Panc1 (cell line): ENCODE measurements around the gene HOXA5. TPM values are rescaled to one million over a fixed set of nuclear protein-coding genes. Genes with fewer than 3 reads are reported as not detected.

Experiments
- ATAC-seq: fragments of 200-7000 bp; cut with Tn5 transposase; 2 replicates; pipeline ENCODE4 v1.9.1; 2020; ENCODE audit warnings: mild to moderate bottlenecking, moderate library complexity
- BruUV-seq: library from RNA; stranded (reverse); fragments of 400-500 nt; replicated peaks from 2 replicates; lab custom pipeline; 2021; lab: Mats Ljungman, UMichigan
- CTCF ChIA-PET: fragments of 300-600 bp; sonication (Branson Sonifier 250); formaldehyde crosslinking; loops from one replicate; lab custom pipeline; 2022; ENCODE audit warnings: antibody characterized with exemption; lab: Charles Lee
- POLR2A ChIA-PET: fragments of 300-600 bp; sonication (Branson Sonifier 250); formaldehyde crosslinking; loops from one replicate; lab custom pipeline; 2022; ENCODE audit warnings: antibody characterized with exemption; lab: Charles Lee
- DNase-seq: peaks from one replicate; pipeline ENCODE4 v3.0.0-alpha.2; 2010; ENCODE audit warnings: low read depth, low spot score
- H3K27ac ChIP-seq: 2 replicates; pipeline ENCODE4 v1.5.1; 2011; ENCODE audit warnings: mild to moderate bottlenecking, low read length, inconsistent platforms
- H3K27me3 ChIP-seq: fragments of 200-500 bp; sonication (Bioruptor generic); 2 replicates; pipeline ENCODE4 v1.6.0; 2014; ENCODE audit warnings: low read length, inconsistent platforms; ENCODE audit not compliant: control insufficient read depth, insufficient read depth
- H3K36me3 ChIP-seq: fragments of 200-500 bp; sonication (Bioruptor generic); 2 replicates; pipeline ENCODE4 v1.5.1; 2014; ENCODE audit warnings: inconsistent platforms, mild to moderate bottlenecking, low read length, moderate library complexity; ENCODE audit not compliant: control insufficient read depth, insufficient read depth
- H3K4me1 ChIP-seq: 2 replicates; pipeline ENCODE4 v1.5.1; 2011; ENCODE audit warnings: inconsistent platforms, mild to moderate bottlenecking, low read length, moderate library complexity; ENCODE audit not compliant: control insufficient read depth, insufficient read depth
- H3K4me3 ChIP-seq, 2 experiments: 2 replicates each; pipeline ENCODE4 v1.5.1; 2011 to 2012; ENCODE audit warnings: low read depth in 2 of 2, low read length in 2 of 2, mild to moderate bottlenecking in 2 of 2, inconsistent platforms in 1 of 2, moderate library complexity in 1 of 2
- H3K9me3 ChIP-seq: fragments of 200-500 bp; sonication (Bioruptor generic); 2 replicates; pipeline ENCODE4 v1.5.1; 2014; ENCODE audit warnings: low read depth, mild to moderate bottlenecking, inconsistent platforms, low read length, moderate library complexity; ENCODE audit not compliant: control insufficient read depth, insufficient read depth
- CTCF ChIP-seq: fragments of 450-650 bp; IDR thresholded peaks from 2 replicates; pipeline ENCODE4 v1.5.1; 2017; ENCODE audit warnings: mild to moderate bottlenecking
- POLR2AphosphoS5 ChIP-seq: IDR thresholded peaks from 2 replicates; pipeline ENCODE4 v1.6.1; 2012; ENCODE audit warnings: mild to moderate bottlenecking, low read depth, low read length, moderate library complexity
- REST ChIP-seq, 2 experiments: IDR thresholded peaks; 2 replicates each; pipeline ENCODE4 v1.6.1; 2011 to 2012; ENCODE audit warnings: low read depth in 2 of 2, control low read depth in 1 of 2, low read length in 1 of 2, mild to moderate bottlenecking in 1 of 2, moderate library complexity in 1 of 2; ENCODE audit not compliant: insufficient read depth in 1 of 2
- SIN3A ChIP-seq: IDR thresholded peaks from 2 replicates; pipeline ENCODE4 v1.6.1; 2012; ENCODE audit warnings: low read depth, mild to moderate bottlenecking, low read length, moderate library complexity, borderline replicate concordance; ENCODE audit not compliant: insufficient read depth
- TCF7L2 ChIP-seq: IDR thresholded peaks from 2 replicates; pipeline ENCODE4 v1.6.1; 2011; ENCODE audit warnings: mild to moderate bottlenecking, low read depth, low read length, inconsistent platforms
- in situ Hi-C: cut with HindIII; loops from 2 replicates; pipeline ENCODE4 v1.10.0; 2016; ENCODE audit warnings: low sequenced_read_pairs, low pct_unique_long_range_greater_than_20kb
- intact Hi-C: fragments of 100-400 bp; cut with micrococcal nuclease; formaldehyde crosslinking; loops from one replicate; pipeline ENCODE4 v1.10.0; 2022; ENCODE audit not compliant: unreplicated experiment
- total RNA-seq: library from RNA; stranded (reverse); gene quantifications from one replicate; pipeline ENCODE4 v1.2.1, GENCODE V29; 2021; ENCODE audit not compliant: unreplicated experiment

Gene HOXA5
- total RNA-seq, 1 experiment from 2014 or later, result 3.9 TPM

DNA sequence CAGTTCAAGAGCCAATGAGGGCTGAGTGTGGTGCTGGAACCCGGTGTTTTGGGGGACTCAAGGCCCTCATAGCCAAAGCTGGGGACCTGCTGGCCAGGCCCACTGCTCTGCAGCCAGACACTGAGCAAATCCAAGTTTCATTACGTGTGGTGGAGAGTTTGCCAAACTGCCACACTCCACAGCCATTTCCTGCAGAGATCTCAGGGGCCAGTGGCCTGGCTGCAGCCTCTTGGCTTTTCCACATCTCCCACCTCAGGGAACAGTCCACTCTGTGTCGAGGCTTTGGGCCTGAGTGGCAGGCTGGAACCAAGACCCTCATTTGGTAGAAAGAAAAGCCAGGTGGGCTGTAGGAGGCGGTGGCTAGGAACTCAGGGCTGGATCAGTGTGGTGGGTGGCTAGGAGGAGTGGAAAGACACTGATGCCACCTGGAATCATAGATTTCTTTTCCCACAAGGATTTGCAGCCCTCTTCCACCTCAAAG lies 38.4 kb upstream of the HOXA5 start:
- H3K9me3 ChIP-seq, result no peaks in the 10 kb centered on the region
- TF ChIP-seq REST (IDR thresholded peaks at IDR 0.05; ENCODE audit: insufficient read depth in 1 of 2, low read depth in 2 of 2, low read length in 1 of 2) (no peak), SIN3A (no peak), CTCF (no peak), POLR2AphosphoS5 (no peak), TCF7L2 (no peak)
- no TSS peak for BruUV-seq
- ATAC-seq, result no peak
- intact Hi-C loops (no loop called here), in situ Hi-C loops (no loop called here)
- no peaks in the 10 kb centered on the region for H3K36me3 ChIP-seq
- DNase-seq, result no peak
- H3K27ac ChIP-seq, result no peak overlapping the region
- H3K4me1 ChIP-seq, result peaks cover 22% of the 10 kb centered on the region
- ChIA-PET POLR2A (no interaction called here), CTCF (interaction anchor here (0.6 kb wide), 1 partner anchor 13 kb away, joined by 7 read pairs; no protein-coding TSS in a partner anchor)
- H3K4me3 ChIP-seq, result no peak overlapping the region
- no peaks in the 10 kb centered on the region for H3K27me3 ChIP-seq

GRCh38 chr7:27180431-27181420 lies 37.2 kb upstream of the HOXA5 start:
- no TSS peak for BruUV-seq
- intact Hi-C loops, result no loop called here
- no peaks in the 10 kb centered on the region for H3K36me3 ChIP-seq
- POLR2A ChIA-PET, result no interaction called here
- no peak for ATAC-seq
- no peaks in the 10 kb centered on the region for H3K27me3 ChIP-seq
- no peak for DNase-seq
- no peak overlapping the region; a peak in 1 of 4 replicates for H3K4me3 ChIP-seq
- CTCF ChIA-PET, result interaction anchor here (0.5 to 1.9 kb wide), 9 partner anchors 19 to 909 kb away, joined by 3 to 12 read pairs (median 3); no protein-coding TSS in a partner anchor
- in situ Hi-C loops, result no loop called here
- TF ChIP-seq TCF7L2 (no peak), REST (IDR thresholded peaks at IDR 0.05; ENCODE audit: insufficient read depth in 1 of 2, low read depth in 2 of 2, low read length in 1 of 2) (no peak), POLR2AphosphoS5 (no peak), SIN3A (no peak), CTCF (no peak)
- H3K9me3 ChIP-seq, result no peaks in the 10 kb centered on the region
- H3K4me1 ChIP-seq, result peaks cover 15% of the 10 kb centered on the region; the same call in 1 of the 2 replicates
- no peak overlapping the region for H3K27ac ChIP-seq
